NCI-H345 (cell line): ENCODE measurements around the gene MYRIP.
A peak's percentile ranks its signal among the peaks of the same experiment; 100 is the strongest.
"Not testable (repeated sequence)": the region's sequence is repeated elsewhere in the genome, so short reads cannot be mapped to it uniquely, and the experiment has no call there.

Experiments
- DNase-seq: peaks from one replicate; lab custom pipeline; 2025; lab: John Stamatoyannopoulos, UW

Gene MYRIP

DNA sequence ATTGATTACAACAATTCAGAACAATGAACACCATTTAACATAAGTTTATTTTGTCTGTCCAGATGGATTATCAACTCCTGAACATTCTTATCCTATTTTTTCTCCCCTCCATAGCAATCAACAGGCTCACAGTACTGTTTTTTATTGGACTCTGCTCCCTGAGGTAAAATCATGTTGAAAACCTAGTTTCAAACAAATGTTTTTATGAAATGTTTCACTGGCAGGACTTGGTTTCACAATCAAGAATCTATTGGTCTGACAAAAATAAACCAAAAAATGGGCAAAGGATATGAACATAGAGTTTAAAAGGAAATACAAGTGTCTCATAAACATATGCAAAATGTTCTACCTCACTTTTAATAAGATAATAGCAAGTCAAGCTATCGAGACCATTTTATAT lies 2.6 kb upstream of the MYRIP start:
- DNase-seq = no peak

DNA sequence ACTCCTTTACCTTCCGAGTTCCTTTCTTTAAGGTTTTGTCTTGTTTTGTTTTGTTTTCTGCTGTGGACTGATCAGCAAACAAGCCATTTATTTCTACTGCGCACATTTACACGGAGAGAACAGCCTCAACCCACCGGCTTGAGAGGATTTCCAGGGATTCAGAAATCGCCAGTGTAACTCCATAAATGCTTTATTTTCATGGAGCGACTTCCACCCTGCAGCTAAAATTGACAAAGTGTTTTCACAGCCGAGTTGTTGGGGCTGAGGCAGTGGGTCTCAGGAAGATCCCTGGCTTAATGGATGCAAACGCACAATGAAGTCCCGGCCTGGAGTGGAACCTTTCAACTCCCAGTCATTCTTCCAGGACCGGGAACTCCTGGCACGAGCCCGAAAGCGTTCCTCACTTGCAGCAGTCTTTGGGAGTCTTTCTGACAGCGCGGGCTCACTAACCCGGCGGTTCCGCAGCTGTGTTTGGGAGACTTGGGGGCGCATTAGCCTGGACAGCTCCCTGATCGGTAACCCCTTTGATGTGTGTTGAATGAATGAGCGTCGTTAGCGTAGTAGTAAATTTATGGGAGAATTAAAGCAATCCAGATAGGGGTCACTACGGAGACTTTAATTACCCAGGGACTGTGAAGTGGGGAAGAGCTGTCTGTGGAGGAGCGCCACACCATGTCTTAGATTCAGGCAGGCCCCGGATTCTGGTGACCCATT lies 785 bp upstream of the MYRIP start:
- DNase-seq = no peak

DNA sequence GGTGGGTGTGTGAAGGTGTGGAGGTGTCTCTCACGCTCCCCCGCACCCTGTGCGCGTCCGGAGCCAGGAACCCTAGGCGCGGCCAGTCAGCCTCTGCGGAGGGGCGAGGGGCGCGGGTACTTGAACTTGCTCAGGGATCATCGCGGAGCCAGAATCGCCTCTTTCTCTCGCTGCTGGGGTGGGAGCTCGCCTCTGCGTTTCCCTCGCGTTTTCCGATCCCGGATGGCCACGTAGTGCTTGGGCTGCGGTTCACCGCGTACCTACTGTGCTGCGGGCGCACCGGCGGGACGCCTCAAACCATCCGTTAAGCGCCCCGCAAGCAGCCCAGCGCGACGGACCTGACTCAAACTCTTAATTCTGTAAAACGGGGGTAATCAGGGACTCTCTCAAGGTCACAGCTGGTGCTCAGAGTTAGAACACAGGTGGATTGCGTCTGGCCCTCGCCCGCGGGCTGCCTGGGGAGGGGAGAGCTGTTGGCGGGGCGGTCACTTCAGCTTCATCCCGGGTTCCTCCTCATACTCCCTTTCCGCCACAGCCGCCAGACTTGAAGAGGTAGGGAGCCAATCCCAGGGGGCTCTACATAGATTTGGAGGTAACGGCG lies 686 bp downstream of the MYRIP start:
- no peak for DNase-seq

DNA sequence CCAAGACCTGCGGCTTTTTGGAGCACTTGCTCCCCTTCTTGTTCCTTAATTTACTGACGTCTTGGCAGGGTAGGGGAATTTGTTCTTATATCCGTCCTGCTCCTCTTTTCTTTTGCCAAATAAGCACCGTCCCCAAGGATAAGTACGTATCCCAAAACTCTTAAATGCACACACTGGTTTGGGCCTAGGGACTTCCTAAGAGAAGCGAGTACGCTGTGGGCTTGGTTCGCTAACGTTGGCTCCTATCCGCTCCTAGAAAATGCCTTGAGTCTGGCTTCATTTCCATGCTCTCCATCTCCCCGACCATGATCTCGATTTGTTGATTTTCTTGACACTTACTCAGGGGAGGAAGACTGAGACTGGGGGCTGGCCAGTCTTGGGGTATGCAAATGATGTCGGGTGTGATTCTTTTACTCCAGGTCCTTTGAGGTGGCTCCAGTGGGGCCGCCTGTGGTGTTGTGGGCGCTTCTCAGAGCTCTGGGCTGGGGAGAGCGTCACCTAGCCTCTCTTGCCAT lies 1.3 kb downstream of the MYRIP start:
- no peak for DNase-seq

DNA sequence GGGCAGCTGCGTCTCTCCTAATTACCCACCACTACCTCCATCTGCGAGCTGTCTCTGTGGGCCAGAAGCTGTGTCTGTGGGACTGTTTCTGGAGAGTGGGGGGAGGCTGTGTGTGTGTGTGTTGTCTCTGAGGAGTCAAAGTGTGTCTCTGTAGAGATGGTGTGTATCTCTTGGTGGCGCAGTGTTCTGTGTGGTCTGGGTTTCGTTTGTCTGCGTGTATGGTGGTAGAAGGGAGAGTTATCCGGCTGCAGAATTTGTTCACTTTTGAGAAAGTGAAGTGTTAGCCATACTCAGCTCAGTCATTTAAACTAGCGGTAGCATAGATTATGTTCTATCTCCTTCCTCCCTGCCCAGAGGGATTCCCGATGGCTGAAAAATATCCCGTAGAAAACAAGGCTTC lies 2.2 kb downstream of the MYRIP start:
- no peak for DNase-seq

DNA sequence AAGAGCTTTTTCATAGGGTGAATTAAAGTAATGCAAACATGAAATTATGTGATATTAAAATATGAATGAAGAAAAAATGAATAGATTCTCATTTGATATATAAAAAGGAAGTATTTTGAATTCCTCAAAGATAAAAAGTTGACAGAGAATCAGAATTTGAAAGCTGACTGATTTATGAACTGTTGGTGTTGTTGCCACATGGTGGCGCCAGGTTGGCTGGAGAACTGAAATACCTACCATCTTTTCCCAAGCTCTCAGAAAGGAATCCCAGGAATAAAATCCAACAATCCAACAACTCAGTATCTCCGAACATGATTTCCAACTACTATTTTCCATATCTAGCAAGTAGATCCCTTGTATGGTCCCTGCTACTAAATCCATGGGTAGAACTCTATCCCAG lies 3.1 kb downstream of the MYRIP start:
- peak; percentile 58 for DNase-seq

DNA sequence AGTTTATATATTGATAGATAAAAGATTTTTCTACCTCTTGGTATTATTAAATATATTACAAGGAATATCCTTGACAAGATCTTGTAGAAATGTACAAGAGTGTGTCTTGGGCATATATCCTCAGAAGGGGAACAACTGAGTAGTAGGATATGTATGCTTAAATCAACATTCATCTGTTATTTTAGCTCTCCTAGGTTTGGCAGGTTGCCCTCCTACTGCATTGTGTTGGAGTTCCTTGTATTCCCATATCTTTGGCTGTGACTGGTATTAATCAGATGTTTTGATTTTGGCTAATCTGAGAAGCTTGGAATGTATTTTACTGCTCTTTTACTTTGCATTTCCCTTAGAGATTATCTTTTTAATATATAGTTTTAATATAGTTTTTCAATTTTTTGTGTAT lies 4.6 kb downstream of the MYRIP start:
- DNase-seq = peak; percentile 60

DNA sequence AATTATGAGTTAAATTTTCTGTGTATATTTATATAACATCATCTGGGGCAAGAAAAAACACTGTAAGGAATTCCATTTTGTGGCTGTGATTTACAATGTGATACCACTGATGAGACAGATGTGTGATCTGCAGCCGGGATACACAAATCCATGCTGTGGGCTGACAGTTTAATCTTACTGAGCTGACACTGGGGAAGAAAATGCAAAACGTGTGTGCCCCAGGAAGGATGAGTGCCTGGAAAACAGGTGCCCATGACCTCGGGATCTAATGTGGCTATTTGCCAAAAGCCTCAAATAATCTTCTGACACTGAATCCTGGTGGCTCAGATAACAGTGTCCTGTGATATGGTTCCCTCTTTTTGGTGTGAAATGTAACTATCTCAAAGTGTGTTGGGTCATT lies 10.5 kb downstream of the MYRIP start:
- DNase-seq = no peak

DNA sequence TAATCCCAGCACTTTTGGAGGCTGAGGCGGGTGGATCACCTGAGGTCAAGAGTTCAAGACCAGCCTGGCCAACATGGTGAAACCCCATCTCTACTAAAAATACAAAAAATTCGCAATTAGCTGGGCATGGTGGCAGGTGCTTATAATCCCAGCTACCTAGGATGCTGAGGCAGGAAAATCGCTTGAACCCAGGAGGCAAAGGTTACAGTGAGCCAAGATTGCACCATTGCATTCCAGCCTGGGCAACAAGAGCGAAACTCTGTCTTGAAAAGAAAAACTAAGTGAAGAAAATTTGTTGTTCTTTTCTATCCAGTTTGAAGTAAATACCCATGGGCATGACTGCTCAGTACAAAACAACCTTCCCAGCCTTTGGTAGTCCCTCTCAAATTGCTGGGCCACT lies 24.4 kb downstream of the MYRIP start:
- DNase-seq = not testable (repeated sequence)

DNA sequence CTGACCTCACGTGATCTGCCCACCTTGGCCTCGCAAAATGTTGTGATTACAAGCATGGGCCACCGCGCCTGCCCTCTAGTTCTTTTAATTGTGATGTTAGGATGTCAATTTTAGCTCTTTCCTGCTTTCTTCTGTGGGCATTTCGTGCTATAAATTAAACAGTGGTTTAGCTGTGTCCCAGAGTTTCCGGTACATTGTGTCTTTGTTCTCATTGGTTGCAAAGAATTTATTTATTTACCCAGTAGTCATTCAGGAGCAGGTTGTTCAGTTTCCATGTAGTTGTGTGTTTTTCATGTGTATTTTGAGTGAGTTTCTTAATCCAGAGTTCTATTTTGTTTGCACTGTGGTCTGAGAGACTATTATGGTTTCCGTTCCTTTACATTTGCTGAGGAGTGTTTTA lies 30.1 kb downstream of the MYRIP start:
- no peak for DNase-seq

DNA sequence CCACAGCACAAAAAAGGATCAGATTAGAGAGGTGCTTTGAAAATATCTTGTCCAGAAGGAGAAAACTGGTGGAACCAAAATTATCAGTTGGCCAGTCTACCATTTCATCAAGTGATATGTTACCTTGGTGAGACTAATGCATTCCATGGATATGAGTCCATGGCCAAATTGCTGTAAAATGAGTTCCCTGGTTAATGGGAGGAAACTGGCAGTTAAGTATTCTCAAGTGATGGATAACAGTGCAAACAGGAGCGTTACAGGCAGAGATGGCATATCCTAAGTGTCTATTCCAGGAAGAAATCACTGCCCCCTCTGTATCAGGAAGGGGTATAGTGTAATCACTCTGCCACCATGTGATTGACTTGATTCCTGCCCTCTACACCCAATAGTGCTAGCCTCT lies 34.0 kb downstream of the MYRIP start:
- DNase-seq = no peak

DNA sequence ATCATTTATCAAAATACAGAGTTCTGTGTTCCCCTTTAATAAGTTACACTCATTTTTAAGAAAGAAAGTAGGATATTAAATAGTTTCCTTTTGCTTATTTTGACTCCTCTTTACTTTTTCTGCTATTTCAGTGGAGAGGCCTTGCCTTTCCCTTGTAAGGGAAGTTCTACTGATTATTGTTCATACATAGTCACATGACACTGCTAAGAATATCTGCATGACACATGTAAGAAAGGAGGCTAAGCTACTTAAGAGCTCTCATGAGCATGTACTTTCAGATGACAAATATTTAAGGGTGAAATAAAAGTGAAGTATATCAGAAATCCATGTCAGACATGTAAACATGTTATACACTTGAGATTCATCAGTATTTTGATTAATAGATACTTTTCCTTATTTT lies 39.0 kb downstream of the MYRIP start:
- no peak for DNase-seq

DNA sequence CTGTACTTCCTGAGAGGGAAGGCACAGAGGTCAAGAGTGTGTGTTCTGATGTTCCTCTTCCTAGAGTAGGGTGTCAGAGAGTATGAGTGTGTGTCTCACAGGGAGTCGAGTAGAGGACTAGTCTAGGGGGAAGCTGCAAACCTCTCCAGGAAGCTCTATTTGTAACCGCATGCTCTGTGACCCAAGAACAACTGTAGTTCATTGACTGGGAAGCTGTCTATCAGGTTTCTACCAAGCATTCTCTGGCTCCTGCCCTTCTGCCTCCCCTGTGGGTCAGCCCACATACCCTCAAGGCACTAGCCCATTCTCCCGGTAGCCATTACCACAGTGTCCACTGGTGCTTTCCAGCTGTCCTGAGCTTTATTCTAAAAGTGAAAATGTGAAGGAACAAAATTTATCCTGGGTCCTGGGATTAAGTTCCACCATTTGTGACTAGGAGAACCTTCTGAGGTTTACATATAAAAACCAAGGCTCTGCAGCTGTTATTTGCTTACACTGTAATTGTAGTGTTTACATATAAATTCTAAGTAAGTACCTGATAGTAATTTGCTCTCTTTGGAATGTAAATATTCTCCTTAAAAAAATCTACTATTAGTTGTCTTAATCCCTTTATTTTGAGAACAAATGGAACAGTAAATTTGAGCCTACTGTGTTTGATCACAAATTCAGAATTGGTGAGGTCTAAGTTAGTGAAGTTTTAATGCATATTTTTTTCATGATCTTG lies 40.7 kb downstream of the MYRIP start:
- peak; percentile 19 for DNase-seq

DNA sequence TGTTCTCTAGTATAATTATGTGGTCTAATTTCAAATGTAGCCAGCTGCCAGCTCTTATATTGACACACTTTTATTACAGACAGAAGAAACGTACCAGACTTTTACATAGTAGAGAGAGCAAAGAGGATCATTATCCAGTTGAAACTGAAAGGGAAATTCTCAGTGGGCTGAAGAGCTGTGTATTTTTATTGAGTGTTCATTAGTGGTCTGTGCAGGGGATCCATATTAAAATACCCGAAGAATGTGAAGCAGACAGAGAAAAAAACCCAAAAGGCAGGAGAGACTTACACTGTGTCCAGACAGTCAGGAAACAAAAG lies 41.3 kb downstream of the MYRIP start:
- peak; percentile 23 for DNase-seq

DNA sequence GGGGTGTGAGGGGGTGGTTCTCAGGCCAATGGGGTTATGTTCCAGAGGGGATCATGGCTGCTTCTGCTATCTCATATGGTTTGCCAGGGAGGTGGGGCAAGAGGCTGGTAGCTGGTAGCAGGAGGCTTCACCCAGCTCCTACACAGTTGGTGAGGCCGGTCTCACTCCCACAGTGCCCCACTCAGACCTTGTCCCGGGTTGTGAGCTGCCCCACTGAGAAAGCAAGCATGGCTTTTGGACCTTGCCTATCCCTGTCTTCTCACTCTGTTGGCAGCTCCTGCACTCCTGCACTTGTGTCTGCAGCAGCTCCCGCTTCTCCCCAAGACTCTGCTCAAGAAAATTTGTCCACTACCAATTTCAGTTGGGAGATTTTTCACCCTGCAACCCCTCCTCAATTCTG lies 46.1 kb downstream of the MYRIP start:
- DNase-seq = no peak

DNA sequence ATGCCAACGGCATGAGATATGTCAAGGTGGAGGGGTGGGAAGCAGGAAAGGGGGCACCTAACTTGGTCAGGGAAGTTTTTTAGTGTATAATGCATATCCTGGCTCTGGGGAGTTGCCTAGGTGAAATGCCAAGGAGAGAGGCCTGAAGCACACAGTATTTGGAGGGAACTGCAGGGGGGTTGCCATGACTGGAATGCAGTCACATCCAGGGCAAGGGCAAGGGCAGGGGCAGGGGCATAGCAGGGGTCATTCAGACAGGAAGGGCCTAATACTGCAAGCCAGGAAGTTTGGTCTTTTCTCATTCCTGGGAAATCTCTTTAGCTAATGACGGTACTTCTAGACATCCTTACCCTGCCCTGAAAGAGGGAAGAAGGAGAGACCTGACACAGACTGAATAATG lies 60.5 kb downstream of the MYRIP start:
- no peak for DNase-seq

DNA sequence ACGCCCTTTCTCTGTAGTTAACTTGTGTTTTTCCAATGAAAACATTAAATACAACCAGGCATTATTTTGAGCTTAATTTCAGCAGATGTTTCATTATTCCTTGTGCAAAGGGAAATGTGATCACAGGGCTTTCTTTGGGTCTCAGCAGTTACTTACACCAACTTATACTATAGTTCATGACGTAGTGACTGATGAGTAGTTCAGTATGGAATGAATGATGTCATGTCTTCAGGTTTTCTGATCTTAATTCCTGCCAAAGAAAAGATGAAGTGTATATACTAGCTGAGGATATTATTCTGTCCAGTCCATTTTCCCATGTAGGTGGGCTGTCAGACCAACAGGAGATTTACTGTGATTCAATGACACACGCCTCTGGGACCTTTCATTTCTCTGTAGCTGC lies 61.3 kb downstream of the MYRIP start:
- DNase-seq = no peak

DNA sequence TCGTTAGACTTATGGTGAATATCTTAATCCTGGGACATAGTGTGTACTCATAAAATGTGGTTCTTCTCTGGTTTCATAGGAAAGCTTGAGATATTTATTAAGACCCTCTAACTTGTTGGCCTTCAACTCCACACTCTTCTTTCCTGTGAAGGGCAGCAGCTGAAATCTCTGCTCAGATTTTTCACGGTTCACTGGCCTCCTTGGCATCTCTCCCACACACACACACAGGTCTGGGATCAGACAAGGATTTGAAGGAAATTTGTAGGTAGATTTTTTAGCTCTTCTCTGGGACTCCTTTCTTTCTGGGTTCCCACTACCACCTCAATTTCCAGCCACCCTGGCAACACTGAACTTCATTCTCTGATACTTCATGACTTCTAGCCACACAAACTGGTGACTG lies 70.2 kb downstream of the MYRIP start:
- no peak for DNase-seq

DNA sequence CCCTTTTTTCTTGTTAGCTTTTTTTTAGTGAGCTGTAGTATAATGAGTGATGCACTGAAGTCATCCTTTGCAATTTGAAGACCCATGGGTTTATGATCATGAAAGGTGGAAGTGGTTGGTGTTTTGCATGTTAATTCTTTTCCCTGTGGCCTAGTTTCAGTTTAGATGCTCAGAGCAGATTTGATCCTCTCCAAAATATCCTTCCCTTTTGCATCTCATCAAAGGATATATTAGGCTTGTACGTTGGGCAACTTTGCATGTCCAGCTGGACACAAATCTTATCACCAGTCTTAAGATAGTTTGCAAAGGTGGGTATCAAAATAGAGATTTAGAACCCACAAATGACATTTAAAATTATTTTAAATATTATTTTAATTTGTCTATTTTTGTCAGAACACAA lies 72.7 kb downstream of the MYRIP start:
- DNase-seq = no peak

DNA sequence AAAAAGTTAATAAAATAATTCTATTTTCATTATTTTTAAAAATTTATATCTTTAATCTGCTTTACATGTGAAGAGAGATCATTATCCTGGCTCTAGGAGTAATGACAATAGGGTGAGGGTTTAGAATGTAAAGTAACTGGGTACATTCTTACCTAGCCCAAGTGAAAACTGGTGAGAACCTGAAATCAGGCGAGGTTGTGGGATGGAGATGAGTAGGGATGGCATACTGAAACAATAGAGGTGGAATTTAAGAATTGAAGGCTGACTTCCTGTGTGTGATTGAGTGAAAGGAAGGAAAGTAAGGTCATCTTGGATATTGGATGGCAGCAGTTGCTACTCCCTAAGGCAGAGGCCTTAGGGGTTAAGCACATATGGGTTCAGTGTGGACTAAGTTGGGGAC lies 82.7 kb downstream of the MYRIP start:
- DNase-seq = no peak

DNA sequence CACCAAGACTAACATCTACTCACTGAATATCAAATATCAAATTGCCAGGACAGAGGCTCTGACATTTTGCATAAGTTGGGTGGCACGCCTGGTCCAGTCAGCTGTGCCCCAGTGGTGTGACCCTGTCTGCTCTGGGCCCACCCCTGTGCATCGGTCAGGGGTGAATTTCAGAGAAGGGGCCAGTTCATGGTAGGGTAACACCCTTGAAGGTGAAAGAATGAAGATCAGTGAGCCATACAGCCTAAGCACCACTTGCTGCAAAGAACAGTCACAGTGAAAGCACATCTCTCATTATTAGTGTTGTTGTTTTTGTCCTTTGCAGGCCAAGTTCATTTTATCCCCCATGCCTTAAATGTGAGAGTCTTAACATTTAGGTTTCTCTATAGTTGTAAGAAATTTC lies 86.8 kb downstream of the MYRIP start:
- DNase-seq = no peak

DNA sequence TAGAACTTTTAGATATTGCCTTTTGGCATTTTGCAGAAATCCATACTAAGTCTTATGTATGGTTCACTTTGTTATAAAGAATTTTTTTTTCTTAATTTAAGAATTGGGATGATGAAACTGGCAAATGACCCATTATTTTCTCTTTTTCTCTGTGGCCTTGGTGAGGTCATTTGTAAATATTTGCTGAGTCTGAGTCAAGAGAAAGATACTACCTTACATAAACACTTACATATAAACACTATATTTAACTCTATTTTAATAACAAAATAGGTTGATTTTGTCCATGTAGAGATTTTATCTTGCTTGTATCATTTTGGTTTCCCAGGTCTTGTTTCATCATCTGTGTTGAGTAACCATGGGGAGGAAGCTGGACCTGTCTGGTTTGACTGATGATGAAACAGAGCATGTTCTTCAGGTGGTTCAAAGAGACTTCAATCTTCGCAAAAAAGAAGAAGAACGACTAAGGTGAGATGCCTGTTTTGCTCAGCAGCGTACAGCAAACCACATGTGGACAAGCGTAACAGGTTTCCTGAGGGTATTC lies 91.1 kb downstream of the MYRIP start:
- DNase-seq = no peak

DNA sequence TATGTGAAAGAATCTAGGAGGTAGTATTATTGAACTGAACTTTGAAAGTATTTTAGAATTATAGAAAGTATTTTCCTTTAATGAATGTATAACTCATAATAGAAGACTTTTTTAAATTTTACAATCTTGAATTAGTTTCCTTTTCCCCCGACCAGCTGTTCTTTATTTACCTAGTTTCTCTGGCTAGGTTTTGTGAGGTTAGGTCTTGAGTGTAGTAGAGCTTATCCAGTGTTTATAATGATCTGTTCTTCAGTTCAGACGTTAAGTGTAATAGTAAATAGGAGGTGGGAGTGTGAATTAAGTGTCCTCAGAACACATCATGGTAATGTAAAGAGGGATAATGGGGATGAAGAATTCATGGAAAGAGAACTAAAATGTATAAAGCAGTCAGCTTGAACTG lies 93.8 kb downstream of the MYRIP start:
- no peak for DNase-seq
